ENCODE results near the gene ADM2. TPM values are rescaled to one million over a fixed set of nuclear protein-coding genes. Genes with fewer than 3 reads are reported as not detected.

ADM2 gene
- total RNA-seq, 2 experiments from 2014 or later = 3.7 to 4.1 TPM

- ChIA-PET POLR2A (interaction anchor here (2.3 kb wide), 1 partner anchor 16 kb away, joined by 29 read pairs; the partner anchor contains the start of genes LMF2 and NCAPH2), CTCF (interaction anchor here (1.9 to 5.8 kb wide), 6 partner anchors 8 to 97 kb away, joined by 10 to 74 read pairs (median 39); partner anchors contain the start of genes LMF2, NCAPH2 and SYCE3)
- Mint-ChIP-seq H3K4me1 (peaks cover 36% of the 10 kb centered on the region), H3K36me3 (ENCODE audit: low read depth) (peaks cover 43% of the 10 kb centered on the region), H3K9me3 (no peaks in the 10 kb centered on the region), H3K27me3 (no peaks in the 10 kb centered on the region), H3K4me3 (peak overlapping the region; percentile 80), H3K27ac (peak overlapping the region; percentile 87)
- no peak for DNase-seq
Measured at GRCh38 chr22:50523806-50524675, 42.7 kb downstream of the ADM2 start.

DNA sequence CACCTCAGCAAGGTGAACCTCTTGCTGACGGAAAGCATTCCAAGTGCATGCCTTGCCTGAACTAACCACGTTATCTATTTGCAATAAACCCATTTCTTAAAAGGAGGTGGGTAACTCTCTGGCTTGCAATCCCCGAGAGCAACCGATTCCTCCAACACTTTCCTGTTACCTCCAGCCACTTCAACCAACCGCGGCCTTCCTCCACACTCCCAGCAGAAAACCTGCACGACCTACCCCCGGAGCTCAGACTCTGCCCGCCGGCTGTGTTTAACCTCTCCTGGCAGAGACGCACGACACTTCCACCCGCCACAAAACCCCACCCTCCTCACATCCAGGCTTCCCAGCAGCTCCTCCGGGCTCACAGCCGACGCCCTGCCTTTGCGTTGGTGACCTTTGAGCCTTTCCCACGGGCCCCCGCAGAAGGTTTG is 43.3 kb downstream of the ADM2 start:
- peaks cover 37% of the 10 kb centered on the region for H3K4me1 Mint-ChIP-seq
- DNase-seq = no peak
- ChIA-PET POLR2A (interaction anchor here (1.3 to 2.3 kb wide), 4 partner anchors 15 to 94 kb away, joined by 5 to 29 read pairs (median 10); partner anchors contain the start of genes LMF2 and NCAPH2), CTCF (interaction anchor here (0.9 to 5.8 kb wide), 15 partner anchors 9 to 334 kb away, joined by 3 to 74 read pairs (median 10); partner anchors contain the start of genes ARSA, CHKB, KLHDC7B and LMF2)
- H3K36me3 Mint-ChIP-seq (ENCODE audit: low read depth) = peaks cover 40% of the 10 kb centered on the region
- H3K27me3 Mint-ChIP-seq = no peaks in the 10 kb centered on the region
- peak overlapping the region; percentile 87 for H3K27ac Mint-ChIP-seq
- no peaks in the 10 kb centered on the region for H3K9me3 Mint-ChIP-seq
- peak overlapping the region; percentile 80 for H3K4me3 Mint-ChIP-seq

GRCh38 chr22:50525104-50525857 is 43.9 kb downstream of the ADM2 start, which contains the start of gene SCO2:
Gene SCO2 (minus strand): TSS chr22:50525598. CDS start chr22:50524411, 1,187 bp downstream.
- Mint-ChIP-seq H3K4me3 (peak within 1 kb of the TSS; percentile 80), H3K4me1 (peaks cover 37% of the 10 kb centered on the region), H3K27ac (peak within 1 kb of the TSS; percentile 93), H3K36me3 (ENCODE audit: low read depth) (peaks cover 37% of the 10 kb centered on the region), H3K27me3 (no peaks in the 10 kb centered on the region), H3K9me3 (no peaks in the 10 kb centered on the region)
- peak; percentile 97 for DNase-seq
- CTCF ChIA-PET = interaction anchor here (0.6 to 5.8 kb wide), 45 partner anchors 10 to 594 kb away, joined by 3 to 74 read pairs (median 4); partner anchors contain the start of genes ARSA, CHKB, CPT1B and HDAC10
- POLR2A ChIA-PET = interaction anchor here (0.8 to 2.3 kb wide), 11 partner anchors 15 to 324 kb away, joined by 3 to 29 read pairs (median 5); partner anchors contain the start of genes CHKB, KLHDC7B, LMF2 and NCAPH2

DNA sequence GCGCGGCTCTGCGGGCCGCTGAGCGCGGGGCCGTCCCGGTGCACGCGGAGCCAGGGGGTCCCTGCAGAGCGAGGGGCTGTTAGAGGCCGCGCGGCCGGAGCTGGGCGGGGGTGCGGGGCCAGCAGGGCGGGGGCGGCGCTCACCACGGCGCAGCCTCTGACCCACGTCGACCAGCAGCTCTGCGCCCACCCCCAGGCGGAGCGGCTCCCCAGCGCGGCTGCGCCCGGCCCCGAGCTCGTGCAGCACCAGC is 44.4 kb downstream of the ADM2 start:
- H3K4me3 Mint-ChIP-seq = peak overlapping the region; percentile 80
- CTCF ChIA-PET = interaction anchor here (0.6 to 5.8 kb wide), 46 partner anchors 10 to 595 kb away, joined by 3 to 74 read pairs (median 4); partner anchors contain the start of genes ARSA, CHKB, CPT1B and HDAC10
- H3K9me3 Mint-ChIP-seq = no peaks in the 10 kb centered on the region
- H3K27me3 Mint-ChIP-seq = no peaks in the 10 kb centered on the region
- H3K4me1 Mint-ChIP-seq = peaks cover 37% of the 10 kb centered on the region
- no peak for DNase-seq
- POLR2A ChIA-PET = interaction anchor here (0.8 to 2.3 kb wide), 11 partner anchors 14 to 324 kb away, joined by 3 to 29 read pairs (median 5); partner anchors contain the start of genes CHKB, KLHDC7B, LMF2 and NCAPH2
- peaks cover 36% of the 10 kb centered on the region for H3K36me3 Mint-ChIP-seq (ENCODE audit: low read depth)
- peak overlapping the region; percentile 87 for H3K27ac Mint-ChIP-seq

DNA sequence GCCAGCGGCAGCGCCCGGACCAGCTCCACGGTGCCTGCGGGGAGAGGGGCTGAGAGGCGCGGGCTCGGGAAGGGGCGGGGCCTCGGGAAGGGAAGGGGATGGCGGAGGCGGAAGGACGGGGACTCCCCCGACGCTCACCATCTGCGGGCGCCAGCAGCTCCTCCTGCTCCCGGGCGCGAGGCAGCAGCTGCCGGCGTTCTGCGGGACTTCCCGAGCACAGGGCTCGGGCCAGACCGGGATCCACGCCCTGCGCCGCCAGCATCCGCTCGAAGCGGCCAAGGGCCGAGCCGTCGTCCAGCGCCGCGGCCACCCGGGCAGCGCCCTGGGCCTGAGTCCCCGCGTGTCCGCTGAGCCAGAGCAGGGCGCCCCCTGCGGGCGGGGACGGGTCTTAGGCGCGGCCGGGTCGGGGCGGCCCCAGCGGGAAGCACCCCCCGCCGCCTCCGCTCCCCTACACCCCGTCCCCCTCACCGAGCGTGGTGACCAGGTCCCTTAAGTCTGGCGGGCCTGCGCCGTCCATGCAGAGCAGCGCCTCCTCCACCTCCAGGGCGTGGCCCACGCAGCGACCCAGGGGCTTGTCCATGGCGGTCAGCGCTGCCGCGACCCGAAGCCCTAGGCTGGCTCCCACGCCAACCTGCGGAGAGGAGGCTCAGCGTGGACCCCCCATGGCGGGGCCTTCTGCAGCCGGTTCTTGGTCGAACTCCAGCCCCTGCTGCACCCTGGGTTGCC is 44.9 kb downstream of the ADM2 start:
- ChIA-PET CTCF (interaction anchor here (0.6 to 5.8 kb wide), 45 partner anchors 11 to 595 kb away, joined by 3 to 74 read pairs (median 4); partner anchors contain the start of genes CPT1B, HDAC10, KLHDC7B and LMF2), POLR2A (interaction anchor here (0.8 to 2.3 kb wide), 11 partner anchors 14 to 325 kb away, joined by 3 to 29 read pairs (median 5); partner anchors contain the start of genes CHKB, KLHDC7B, LMF2 and NCAPH2)
- H3K4me1 Mint-ChIP-seq = peaks cover 37% of the 10 kb centered on the region
- no peaks in the 10 kb centered on the region for H3K9me3 Mint-ChIP-seq
- peak; percentile 89 for DNase-seq
- H3K4me3 Mint-ChIP-seq = peak overlapping the region; percentile 80
- H3K27ac Mint-ChIP-seq = peak overlapping the region; percentile 93
- peaks cover 36% of the 10 kb centered on the region for H3K36me3 Mint-ChIP-seq (ENCODE audit: low read depth)
- H3K27me3 Mint-ChIP-seq = no peaks in the 10 kb centered on the region

GRCh38 chr22:50526834-50527801 is 45.8 kb downstream of the ADM2 start:
- H3K4me1 Mint-ChIP-seq = peaks cover 37% of the 10 kb centered on the region
- peak; percentile 54 for DNase-seq
- ChIA-PET CTCF (interaction anchor here (0.7 to 5.8 kb wide), 8 partner anchors 11 to 251 kb away, joined by 4 to 74 read pairs (median 5); partner anchors contain the start of genes NCAPH2 and SYCE3), POLR2A (interaction anchor here (0.6 to 1.8 kb wide), 2 partner anchors 13 to 19 kb away, joined by 3 to 5 read pairs; partner anchors contain the start of genes LMF2 and NCAPH2)
- peak overlapping the region; percentile 93 for H3K27ac Mint-ChIP-seq
- peaks cover 36% of the 10 kb centered on the region for H3K36me3 Mint-ChIP-seq (ENCODE audit: low read depth)
- no peaks in the 10 kb centered on the region for H3K27me3 Mint-ChIP-seq
- no peaks in the 10 kb centered on the region for H3K9me3 Mint-ChIP-seq
- peak overlapping the region; percentile 80 for H3K4me3 Mint-ChIP-seq

GRCh38 chr22:50527921-50528681 is 46.8 kb downstream of the ADM2 start:
- Mint-ChIP-seq H3K36me3 (ENCODE audit: low read depth) (peaks cover 40% of the 10 kb centered on the region), H3K27ac (peak overlapping the region; percentile 93), H3K4me3 (peak overlapping the region; percentile 80), H3K9me3 (no peaks in the 10 kb centered on the region), H3K27me3 (no peaks in the 10 kb centered on the region), H3K4me1 (peaks cover 41% of the 10 kb centered on the region)
- POLR2A ChIA-PET = interaction anchor here (1.3 to 1.8 kb wide), 2 partner anchors 11 to 20 kb away, joined by 4 to 5 read pairs; partner anchors contain the start of genes LMF2 and NCAPH2
- CTCF ChIA-PET = interaction anchor here (0.8 to 5.8 kb wide), 6 partner anchors 10 to 93 kb away, joined by 4 to 74 read pairs (median 6); partner anchors contain the start of genes KLHDC7B, NCAPH2 and SYCE3
- no peak for DNase-seq

DNA sequence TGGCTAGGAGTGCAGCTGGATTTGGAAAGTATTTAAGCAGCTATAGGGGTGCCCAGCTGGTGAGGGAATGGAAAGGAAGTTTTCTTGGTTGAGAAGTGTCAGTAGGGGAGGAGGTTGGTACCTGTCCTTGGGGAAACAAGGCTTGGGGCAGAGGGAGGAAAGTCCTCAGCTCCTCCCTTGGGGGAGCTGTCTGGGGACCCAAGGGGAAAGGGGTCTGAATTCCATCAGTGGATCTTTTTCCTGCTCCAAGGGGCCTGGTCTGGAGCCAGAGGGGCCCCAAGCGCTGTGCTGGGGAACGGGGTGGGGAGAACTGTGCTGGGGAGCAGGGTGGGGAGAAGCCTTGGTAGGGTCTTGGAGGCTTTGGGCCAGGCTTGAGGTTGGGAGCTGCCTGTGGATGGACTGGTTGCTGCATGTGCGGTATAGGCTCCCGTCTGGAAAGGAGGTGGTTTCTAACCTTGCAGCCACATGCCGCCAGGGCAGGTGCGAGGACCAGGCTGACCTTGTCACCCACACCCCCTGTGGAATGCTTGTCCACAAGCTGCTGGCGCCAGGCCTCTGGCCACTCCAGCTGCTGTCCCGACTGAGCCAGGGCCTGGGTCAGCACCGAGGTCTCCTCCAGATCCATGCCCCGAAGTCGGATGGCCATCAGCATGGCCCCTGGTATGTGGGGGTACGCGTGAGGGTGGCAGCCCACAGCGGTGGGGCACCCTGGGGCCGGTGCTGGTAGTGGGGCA is 47.5 kb downstream of the ADM2 start:
- H3K36me3 Mint-ChIP-seq (ENCODE audit: low read depth) = peaks cover 40% of the 10 kb centered on the region
- peak overlapping the region; percentile 80 for H3K4me3 Mint-ChIP-seq
- peak overlapping the region; percentile 93 for H3K27ac Mint-ChIP-seq
- H3K9me3 Mint-ChIP-seq = no peaks in the 10 kb centered on the region
- DNase-seq = no peak
- CTCF ChIA-PET = interaction anchor here (0.8 to 5.8 kb wide), 4 partner anchors 12 to 90 kb away, joined by 3 to 74 read pairs (median 5); partner anchors contain the start of genes KLHDC7B and SYCE3
- POLR2A ChIA-PET = interaction anchor here (1.3 kb wide), 1 partner anchor 10 kb away, joined by 4 read pairs; no protein-coding TSS in a partner anchor
- peaks cover 46% of the 10 kb centered on the region for H3K4me1 Mint-ChIP-seq
- no peaks in the 10 kb centered on the region for H3K27me3 Mint-ChIP-seq

DNA sequence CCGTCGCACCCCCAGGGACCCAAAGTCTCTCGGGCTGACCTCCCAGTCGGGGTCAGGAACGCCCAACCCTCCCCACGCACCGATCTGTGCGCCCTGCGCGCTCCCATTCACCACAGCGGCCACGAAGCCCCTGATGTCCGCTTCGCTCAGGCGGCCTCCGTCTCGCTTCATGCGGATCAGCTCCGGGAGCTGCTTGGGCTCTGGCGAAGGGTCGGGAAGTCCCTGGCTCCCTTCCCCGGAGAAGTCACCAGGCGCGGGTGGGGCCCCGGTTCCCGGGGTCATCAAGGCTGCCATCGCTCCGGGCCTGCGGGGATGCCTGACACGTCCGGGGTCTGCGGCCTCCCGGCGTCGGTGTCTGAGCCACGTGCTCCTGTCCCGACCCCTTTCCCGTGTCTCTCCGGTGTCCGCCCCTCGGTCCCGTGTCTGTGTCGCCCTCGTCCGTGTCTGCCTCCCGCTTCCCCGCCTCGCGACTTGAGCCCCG is 48.1 kb downstream of the ADM2 start:
- H3K4me1 Mint-ChIP-seq = peaks cover 49% of the 10 kb centered on the region
- DNase-seq = no peak
- H3K27me3 Mint-ChIP-seq = no peaks in the 10 kb centered on the region
- H3K4me3 Mint-ChIP-seq = peak overlapping the region; percentile 80
- CTCF ChIA-PET = interaction anchor here (1.1 to 5.8 kb wide), 4 partner anchors 16 to 89 kb away, joined by 3 to 74 read pairs (median 5); partner anchors contain the start of genes KLHDC7B and SYCE3
- peak overlapping the region; percentile 83 for H3K27ac Mint-ChIP-seq
- H3K36me3 Mint-ChIP-seq (ENCODE audit: low read depth) = peaks cover 39% of the 10 kb centered on the region
- POLR2A ChIA-PET = interaction anchor here (0.6 to 1.0 kb wide), 2 partner anchors 10 to 34 kb away, joined by 4 to 10 read pairs; no protein-coding TSS in a partner anchor
- H3K9me3 Mint-ChIP-seq = no peaks in the 10 kb centered on the region
